ENCODE measurements around the gene SERPINB6. TPM values are rescaled to one million over a fixed set of nuclear protein-coding genes. Genes with fewer than 3 reads are reported as not detected.

Gene SERPINB6
- total and polyA plus RNA-seq, 9 of the 15 experiments (the other 6 are each of a cell fraction or from before 2014, with no cell fraction given), result 86.6 to 211 (median 143) TPM

- TF ChIP-seq, protein P1, sequence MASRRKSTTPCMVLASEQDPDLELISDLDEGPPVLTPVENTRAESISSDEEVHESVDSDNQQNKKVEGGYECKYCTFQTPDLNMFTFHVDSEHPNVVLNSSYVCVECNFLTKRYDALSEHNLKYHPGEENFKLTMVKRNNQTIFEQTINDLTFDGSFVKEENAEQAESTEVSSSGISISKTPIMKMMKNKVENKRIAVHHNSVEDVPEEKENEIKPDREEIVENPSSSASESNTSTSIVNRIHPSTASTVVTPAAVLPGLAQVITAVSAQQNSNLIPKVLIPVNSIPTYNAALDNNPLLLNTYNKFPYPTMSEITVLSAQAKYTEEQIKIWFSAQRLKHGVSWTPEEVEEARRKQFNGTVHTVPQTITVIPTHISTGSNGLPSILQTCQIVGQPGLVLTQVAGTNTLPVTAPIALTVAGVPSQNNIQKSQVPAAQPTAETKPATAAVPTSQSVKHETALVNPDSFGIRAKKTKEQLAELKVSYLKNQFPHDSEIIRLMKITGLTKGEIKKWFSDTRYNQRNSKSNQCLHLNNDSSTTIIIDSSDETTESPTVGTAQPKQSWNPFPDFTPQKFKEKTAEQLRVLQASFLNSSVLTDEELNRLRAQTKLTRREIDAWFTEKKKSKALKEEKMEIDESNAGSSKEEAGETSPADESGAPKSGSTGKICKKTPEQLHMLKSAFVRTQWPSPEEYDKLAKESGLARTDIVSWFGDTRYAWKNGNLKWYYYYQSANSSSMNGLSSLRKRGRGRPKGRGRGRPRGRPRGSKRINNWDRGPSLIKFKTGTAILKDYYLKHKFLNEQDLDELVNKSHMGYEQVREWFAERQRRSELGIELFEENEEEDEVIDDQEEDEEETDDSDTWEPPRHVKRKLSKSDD (conservative IDR thresholded peaks at IDR 0.05; ENCODE audit: low read length), result no peak
- TF ChIP-seq MNT (conservative IDR thresholded peaks at IDR 0.05), result no peak
- TF ChIP-seq, protein P2, sequence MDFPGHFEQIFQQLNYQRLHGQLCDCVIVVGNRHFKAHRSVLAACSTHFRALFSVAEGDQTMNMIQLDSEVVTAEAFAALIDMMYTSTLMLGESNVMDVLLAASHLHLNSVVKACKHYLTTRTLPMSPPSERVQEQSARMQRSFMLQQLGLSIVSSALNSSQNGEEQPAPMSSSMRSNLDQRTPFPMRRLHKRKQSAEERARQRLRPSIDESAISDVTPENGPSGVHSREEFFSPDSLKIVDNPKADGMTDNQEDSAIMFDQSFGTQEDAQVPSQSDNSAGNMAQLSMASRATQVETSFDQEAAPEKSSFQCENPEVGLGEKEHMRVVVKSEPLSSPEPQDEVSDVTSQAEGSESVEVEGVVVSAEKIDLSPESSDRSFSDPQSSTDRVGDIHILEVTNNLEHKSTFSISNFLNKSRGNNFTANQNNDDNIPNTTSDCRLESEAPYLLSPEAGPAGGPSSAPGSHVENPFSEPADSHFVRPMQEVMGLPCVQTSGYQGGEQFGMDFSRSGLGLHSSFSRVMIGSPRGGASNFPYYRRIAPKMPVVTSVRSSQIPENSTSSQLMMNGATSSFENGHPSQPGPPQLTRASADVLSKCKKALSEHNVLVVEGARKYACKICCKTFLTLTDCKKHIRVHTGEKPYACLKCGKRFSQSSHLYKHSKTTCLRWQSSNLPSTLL (IDR thresholded peaks at IDR 0.05), result no peak
- TF ChIP-seq MTA2 (IDR thresholded peaks at IDR 0.05; ENCODE audit: low read depth), result no peak
- peak; percentile 68 for TF ChIP-seq L3MBTL2 (IDR thresholded peaks at IDR 0.05)
- TF ChIP-seq ID3 (CRISPR knock-in tag; IDR thresholded peaks at IDR 0.05), result no peak
- TF ChIP-seq ID3 (tag; IDR thresholded peaks at IDR 0.05), result no peak
- 0 out of 2 replicates have a peak, but pooled peaks have one; percentile 15 for TF ChIP-seq EP400 (IDR thresholded peaks at IDR 0.05)
- no peak for TF ChIP-seq ZBTB17 (CRISPR knock-in tag; IDR thresholded peaks at IDR 0.05)
- no peak for TF ChIP-seq SFPQ (IDR thresholded peaks at IDR 0.05; ENCODE audit: low read depth, low read length)
- TF ChIP-seq CBFA2T3 (IDR thresholded peaks at IDR 0.05), result peak; percentile 76
- TF ChIP-seq ZNF551 (CRISPR knock-in tag; IDR thresholded peaks at IDR 0.05), result no peak
- TF ChIP-seq THAP7 (CRISPR knock-in tag; IDR thresholded peaks at IDR 0.05), result no peak
- no peak for TF ChIP-seq EWSR1 (IDR thresholded peaks at IDR 0.05; ENCODE audit: borderline replicate concordance, low read depth, partially characterized antibody)
- no peak for TF ChIP-seq PHTF2 (CRISPR knock-in tag; IDR thresholded peaks at IDR 0.05)
- TF ChIP-seq NFRKB (IDR thresholded peaks at IDR 0.05; ENCODE audit: low read depth), result no peak
- TF ChIP-seq, protein P3, sequence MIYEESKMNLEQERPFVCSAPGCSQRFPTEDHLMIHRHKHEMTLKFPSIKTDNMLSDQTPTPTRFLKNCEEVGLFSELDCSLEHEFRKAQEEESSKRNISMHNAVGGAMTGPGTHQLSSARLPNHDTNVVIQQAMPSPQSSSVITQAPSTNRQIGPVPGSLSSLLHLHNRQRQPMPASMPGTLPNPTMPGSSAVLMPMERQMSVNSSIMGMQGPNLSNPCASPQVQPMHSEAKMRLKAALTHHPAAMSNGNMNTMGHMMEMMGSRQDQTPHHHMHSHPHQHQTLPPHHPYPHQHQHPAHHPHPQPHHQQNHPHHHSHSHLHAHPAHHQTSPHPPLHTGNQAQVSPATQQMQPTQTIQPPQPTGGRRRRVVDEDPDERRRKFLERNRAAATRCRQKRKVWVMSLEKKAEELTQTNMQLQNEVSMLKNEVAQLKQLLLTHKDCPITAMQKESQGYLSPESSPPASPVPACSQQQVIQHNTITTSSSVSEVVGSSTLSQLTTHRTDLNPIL (CRISPR knock-in tag; IDR thresholded peaks at IDR 0.05), result no peak
Measured at GRCh38 chr6:2964793-2965505, 6.4 kb downstream of the SERPINB6 start (continued).

All from K562 (cell line).